ENCODE measurements around the gene CHMP6.
"Not testable (repeated sequence)": the region's sequence is repeated elsewhere in the genome, so short reads cannot be mapped to it uniquely, and the experiment has no call there.

Gene CHMP6

DNA sequence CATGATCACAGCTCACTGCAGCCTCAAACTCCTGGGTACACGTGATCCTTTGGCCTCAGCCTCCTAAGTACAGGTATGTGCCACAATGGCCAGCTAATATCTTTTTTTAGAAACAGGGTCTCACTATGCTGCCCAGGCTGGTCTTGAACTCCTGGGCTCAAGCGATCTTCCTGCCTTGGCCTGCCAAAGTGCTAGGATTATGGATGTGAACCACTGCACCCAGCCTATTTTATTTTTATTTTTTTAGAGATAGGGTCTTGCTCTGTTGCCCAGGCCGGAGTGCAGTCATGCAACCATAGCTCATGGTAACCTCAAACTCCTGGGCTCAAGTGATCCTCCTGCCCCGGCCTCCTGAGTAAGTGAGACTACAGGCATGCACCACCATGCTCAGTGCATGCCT lies 25.7 kb downstream of the CHMP6 start:
- not testable (repeated sequence) for DNase-seq

DNA sequence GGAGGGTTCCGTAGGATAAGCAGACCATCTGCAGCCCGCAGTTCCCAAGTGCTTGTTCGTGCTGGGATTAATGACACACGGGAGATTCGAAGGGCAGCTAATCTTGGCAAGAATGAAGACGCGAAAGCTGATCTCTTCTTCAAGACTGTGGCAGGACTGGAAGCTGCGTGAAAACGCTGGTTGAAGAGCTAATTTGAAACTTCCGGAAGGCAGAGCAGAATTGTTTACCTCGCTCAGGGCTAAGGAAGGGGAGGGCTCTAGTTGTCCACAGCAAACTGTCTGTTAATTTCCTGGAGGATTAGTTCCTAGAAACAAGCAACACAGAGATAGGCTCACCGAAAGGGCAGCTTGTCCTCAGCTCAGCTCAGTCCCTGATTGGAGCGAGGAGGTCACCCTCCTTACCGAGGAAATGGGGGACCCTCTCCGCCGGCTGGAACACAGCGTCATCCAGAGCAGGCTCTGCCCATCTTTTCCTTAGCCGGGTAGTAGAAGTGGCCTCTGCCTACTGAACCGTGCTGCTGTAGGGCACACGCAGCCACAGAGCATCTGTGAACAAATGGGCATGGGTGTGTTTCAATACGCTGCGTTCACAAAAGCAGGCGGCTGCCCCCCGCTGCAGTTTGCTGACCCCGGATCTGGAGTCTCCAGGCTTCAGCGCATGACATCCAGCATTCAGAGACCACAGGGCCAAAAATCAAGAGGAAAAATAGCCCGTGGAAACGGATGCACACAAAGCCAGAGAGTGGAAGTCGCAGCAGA lies 26.6 kb downstream of the CHMP6 start:
- DNase-seq: no peak

DNA sequence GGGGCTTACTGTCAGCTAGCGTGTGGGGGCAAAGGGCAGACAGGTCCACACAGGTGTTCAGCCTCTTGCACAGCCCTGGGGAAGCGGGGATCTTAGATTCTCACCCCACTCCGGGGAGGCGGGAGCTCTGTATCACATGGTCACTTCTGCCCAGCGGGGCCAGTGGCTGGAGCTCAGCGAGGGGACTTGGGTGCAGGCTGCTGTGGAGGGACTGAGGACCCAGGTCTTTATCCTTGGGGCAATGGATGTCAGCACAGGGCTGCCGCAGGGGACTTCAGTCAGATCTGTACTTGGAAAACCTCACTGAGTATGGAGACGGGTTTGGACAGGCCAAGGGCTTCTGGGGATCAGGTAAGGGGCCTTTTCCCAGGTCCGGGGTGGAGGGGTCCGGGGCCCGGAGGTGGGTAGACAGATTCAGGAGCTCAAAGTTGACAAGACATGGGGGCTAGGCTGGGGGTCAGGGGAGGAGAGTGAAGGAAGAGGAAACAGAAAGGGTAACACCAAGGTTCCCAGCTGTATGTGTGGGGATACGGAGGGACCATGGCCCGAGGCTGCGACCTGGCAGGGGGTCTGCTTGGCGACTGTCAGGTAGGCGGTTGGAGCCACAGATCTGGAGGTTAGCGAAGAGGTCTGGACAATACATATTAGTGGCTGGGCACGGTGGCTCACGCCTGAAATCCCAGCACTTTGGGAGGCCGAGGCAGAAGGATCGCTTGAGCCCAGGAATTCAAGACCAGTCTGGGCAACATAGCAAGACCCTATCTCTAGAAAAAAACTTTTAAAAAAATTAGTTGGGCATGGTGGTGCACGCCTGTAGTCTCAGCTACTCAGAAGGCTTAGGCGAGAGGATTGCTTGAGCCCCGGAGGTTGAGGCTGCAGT lies 28.2 kb downstream of the CHMP6 start:
- no peak for DNase-seq

DNA sequence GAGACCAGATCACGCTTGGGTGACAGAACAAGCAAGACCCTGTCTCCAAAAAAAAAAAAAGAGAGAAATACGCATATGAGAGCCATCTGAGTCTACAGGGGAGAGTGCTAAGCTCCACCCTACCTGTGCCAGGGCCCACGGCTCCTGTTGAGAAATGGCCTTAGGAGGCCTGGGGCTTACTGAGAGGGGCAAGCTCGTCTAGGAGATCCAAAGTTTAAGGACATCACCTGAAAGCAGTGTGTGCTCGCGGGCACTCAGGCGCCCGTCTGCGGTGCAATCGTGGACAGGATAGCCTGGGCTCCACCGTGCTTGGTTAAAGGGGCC lies 28.8 kb downstream of the CHMP6 start:
- no peak for DNase-seq

DNA sequence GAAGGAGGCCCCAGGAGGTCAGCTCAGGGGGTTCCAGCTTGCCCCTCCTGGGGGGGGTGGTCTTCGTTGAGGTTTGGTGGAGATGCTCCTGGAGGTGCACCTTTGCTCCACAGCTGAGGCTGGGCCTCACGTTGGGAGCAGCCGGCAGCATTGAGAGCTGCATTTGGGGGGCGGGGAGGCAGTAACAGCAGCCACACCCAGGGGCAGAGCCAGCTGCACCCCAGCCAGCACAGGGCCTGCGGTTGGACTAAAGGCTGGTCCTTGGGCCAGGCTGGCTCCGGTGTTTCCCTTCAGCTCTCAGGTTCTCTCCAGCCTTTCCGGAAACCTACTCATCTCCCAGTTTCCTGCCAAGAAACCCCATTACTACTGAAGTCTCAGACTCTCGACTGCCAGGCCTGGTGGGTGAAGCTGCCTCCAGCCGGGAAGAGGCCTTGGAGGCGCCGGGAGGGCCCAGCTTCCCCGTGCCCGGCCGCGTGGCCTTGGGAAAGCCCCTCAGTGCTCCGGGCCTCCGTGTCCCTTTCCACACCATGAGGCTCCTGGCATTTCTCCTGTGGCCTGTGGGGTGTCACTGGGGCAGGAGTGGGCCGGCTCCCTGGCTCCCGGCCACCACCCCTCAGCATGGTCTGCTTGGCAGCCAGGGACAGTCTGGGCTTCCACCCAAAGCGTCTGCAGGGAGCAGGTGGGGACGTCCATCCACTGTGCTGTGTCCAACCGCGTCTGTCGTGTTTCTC lies 29.3 kb downstream of the CHMP6 start:
- no peak for DNase-seq

DNA sequence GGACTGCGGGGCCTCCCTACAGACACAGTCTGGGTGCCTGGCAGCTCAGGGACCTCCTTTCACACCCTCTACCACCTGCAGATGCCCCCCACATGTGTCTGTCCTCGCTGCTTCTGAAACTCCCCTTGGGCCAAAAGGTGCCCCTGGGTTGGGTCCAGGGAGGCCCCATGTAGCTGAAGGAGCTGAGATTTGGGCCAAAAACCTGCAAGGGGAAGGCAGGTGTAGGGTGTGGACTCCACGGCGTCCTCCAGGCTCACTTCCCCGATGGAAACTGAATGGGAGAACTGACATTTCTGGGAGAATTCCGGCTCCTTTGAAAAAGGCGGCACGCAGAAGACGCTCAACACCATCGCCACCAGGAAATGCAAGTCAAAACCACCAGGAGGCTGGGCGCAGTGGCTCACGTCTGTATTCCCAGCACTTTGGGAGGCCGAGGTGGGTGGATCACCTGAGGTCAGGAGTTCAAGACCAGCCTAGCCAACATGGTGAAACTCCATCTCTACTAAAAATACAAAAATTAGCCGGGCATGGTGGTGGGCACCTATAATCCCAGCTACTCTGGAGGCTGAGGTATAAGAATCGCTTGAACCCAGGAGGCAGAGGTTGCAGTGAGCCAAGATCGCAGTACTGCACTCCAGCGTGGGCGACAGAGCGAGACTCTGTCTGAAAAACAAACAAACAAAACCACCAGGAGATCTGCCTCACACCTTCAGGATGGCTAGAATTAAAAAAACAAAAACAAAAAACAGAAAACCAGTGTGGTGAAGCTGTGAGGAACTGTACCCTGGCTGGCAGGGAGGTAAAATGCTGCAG lies 30.1 kb downstream of the CHMP6 start:
- DNase-seq: no peak

DNA sequence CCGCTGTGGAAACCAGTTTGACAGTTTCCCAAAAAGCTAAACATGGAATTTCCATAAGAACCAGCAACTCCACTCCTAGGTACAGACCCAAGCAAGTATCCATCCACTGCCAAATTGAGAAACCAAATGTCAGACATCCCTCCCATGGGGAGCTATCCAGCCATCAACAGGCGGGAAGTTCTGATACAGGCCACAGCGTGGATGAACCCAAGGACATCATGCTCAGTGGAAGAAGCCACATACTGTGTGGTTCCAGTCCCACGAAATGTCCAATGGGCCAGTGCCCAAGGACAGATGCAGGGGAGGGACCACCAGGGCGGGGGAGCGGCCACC lies 30.7 kb downstream of the CHMP6 start:
- DNase-seq: no peak

DNA sequence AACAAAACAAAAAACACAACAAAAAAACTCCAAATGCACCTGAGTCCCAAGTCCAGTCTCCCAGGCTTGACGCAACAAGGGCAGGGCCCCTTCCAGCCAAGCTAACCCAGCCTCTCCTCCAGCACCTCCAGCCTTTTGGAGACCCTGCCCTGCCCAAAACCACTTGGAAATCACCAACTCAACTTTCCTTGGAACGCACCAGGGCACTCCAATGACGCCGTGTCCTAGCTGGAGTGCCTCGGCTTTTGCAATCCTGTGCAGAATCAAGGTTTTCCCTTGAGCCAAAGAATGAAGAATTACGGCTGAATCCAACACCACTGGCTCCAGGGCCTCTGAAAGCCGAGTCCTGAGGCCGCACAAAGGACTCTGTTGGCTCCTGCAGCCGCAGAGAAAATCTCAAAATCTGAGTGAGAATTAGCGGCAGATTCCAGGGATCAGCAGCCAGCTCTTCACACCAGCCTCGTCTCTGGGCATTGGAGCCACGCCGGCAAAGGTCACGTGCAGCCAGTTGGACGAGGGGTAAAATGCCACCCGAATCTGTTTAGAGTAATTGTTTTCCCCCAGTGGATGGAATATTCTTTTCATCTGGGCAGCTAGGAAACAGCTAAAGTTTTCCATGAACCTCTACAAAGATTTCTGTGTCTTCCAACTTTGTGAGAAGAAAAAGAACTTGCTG lies 33.6 kb downstream of the CHMP6 start:
- no peak for DNase-seq

DNA sequence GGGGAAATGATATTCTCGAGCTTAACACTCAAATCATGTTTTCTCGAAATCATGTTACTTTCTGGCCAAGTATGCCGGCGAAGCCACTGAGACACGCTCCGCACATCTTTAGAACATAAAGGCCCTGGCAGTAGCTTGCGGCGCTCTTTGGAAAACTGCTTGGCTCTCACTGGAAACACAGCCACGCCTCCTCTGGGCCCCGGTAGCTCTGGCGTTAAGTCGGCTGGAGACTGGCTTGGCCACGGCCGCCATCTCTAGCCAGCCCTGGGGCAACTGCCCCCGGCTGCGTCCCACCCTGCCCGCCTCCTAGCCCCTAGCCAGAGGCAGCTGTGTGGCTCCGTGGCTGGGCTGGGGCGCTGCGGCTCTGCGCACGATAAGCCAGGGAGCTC lies 34.1 kb downstream of the CHMP6 start:
- DNase-seq: no peak

DNA sequence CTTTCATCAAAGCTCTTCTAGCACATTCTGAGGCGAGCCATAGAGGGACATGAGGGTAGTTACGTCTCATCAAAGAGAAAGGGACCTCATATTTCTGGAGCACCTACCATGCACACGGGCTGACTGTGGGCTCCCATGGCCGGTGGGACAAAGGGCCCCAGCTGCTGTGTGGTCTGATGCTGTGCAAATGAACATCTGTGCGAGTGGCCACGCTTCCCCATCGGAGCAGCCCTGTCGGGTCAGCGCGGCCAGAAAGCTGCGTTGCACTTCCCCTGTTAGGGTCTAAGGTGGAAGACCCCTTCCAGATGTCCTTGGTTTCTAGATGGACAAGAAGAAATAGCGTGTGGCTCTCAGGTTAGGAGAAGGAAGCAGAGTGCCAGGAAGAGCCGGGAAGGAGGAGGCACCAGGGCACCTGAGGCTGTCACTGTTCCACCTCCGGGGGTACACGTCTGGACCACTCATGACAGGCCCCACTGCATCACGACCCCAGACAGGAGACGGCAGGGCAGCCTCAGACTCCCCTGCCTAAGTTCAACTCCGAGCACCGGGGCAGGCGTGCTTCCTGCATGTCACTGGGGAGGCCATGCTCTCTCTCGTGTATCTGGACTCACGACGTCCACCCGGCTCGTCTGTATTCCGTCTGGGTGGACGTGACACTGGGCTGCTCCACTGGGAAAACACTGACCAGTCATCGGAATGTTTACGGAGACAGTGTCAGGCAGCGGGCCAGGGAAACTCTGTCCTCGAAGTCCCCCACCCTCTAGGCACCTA lies 34.8 kb downstream of the CHMP6 start:
- DNase-seq: no peak

DNA sequence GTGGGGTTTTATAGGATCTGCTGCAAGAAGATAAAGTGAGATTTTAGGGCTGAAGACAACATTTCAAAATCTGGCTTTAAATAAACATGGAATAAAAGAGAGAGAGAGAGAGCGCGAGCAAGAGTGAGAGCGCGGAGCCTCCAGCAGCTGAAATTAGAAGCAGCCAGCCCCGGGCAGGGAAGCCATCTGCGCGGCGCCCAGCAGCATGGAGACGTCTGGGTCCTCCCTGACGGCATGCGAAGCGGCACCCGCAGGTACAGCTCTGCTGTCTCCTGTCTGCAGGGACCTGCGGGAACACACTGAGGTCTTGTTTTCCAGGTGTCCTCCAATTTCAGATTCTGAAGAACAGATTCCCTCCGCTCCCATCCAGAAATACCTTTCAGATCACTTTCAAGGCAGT lies 35.4 kb downstream of the CHMP6 start:
- DNase-seq: no peak

DNA sequence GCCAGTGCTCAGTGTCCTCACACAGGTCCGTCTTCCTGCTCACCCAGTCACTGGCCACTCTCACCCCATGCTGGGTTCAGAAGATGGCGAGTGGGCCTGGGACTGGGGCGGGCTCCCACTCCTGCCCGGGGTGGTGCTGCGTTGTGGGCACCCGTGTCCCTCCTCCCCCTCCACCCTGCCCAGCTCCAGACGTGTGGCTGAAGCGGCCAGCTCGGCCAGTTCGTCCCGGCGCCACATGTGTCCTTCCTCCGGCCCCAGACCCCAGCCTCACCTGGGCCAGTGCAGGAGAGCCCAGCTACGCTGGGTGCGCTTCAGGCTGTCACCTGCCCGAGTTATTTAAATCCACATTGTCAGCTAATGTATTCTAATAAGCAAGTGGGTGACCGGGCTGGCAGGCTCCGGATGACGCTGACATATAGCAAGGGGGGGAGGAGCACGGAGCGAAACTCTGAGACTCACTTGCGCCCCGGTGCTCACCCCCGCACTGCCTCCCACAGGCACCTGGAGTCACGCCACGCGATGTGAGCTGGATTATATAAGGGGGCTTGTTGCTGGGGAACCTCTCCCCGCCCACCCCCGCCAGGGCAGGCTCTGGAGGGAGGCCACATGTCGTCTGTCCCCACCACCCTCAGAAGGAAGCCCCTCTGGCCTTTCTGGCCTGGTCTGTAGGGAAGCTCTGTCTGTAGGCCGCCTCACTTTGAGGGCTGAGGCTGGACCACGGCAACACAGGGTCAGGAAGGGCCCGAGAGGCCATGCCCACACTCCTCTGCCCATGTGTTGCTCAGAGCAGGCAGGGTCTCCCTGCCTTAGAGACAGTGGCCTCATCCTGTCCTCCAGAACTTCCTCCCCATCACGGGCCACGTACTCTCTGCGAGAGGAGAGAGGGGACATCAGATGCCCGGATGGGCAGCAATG lies 36.2 kb downstream of the CHMP6 start:
- DNase-seq: no peak

DNA sequence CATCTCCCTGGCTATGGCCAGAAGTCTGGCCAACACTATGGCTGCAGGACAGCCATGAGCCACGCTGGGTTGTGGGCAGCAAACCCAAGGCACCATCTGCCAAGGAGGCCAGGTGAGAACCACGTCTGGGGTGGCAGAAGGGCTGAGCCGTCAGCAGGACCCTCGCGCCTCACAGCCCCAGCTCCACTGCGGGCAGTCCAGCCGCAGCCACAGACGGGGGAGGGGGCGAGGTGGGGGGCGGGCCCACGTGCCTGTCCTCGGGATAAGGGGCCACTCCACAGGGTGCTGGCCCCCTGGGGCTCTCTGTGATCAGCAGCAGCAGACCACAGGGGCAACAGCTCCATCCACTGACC lies 36.8 kb downstream of the CHMP6 start:
- no peak for DNase-seq

DNA sequence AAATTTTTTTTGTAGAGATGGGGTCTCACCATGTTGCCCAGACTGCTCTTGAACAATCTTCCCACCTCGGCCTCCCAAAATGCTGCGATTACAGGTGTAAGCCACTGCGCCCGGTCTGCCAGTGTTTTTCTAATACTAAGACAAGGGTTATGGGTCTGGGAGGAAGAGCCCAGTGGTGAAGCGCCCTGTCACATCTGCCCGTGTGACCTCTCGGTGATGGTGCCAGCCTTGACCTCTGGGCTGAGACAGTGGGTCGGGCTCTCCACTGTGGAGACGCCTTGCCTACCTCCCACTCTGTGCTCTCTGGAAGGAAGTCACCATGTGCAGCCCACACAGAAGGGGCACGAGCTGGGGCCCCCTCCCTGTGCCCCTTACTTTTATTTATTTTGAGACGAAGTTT lies 38.2 kb downstream of the CHMP6 start:
- DNase-seq: no peak

DNA sequence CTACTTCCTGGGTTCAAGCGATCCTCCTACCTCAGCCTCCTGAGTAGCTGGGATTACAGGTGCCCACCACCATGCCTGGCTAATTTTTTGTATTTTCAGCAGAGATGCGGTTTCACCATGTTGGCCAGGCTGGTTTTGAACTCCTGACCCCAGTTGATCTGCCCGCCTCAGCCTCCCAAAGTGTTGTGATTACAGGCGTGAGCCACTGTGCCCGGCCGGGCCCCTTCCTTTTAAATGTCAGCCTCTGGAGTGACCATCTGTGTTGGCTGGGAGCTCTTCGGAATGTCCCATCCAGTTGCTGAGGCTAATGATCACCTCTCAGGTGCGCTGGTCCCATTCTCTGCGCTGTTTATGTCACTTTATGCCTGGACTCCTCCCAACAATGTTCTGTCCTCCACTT lies 38.7 kb downstream of the CHMP6 start:
- not testable (repeated sequence) for DNase-seq

DNA sequence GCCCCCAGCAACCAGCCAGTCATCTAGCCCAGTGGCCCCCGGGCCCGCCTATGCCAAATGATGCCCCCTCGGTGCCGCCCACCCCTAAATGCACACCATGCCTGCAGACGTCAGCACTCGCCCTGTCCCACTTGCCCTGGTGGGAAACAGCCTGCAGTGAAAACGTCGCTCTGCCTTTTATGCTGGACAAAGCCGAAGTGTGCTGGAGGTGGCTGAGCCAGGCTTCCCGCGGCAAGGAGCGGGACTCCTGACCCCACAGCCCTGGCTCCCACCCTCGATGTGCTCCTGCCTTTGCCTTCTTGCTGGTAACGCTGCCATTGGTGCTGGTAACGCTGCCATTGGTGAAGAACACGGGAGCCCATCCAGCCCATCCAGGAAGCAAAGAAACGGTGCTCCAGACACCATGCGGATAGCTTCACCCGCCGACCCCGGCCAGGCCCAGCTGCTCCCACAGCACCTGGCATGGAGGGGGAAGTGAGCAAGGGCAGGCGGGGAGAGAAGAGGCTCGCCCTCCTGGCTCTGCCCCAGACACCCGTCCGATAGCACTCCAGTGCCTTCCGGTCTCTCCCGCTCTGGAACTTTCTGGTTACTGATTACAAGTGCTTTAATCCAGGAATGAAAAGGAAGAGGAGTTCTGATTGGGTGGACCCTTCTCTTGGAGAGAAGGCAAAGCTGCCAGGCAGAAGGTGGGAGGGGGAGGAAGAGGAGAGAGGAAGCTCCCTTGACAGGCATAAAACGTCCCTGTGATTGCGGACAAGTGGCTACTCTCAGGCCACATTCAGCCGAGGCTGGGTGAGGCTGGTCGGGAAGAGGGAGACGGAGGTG lies 39.3 kb downstream of the CHMP6 start:
- no peak for DNase-seq

DNA sequence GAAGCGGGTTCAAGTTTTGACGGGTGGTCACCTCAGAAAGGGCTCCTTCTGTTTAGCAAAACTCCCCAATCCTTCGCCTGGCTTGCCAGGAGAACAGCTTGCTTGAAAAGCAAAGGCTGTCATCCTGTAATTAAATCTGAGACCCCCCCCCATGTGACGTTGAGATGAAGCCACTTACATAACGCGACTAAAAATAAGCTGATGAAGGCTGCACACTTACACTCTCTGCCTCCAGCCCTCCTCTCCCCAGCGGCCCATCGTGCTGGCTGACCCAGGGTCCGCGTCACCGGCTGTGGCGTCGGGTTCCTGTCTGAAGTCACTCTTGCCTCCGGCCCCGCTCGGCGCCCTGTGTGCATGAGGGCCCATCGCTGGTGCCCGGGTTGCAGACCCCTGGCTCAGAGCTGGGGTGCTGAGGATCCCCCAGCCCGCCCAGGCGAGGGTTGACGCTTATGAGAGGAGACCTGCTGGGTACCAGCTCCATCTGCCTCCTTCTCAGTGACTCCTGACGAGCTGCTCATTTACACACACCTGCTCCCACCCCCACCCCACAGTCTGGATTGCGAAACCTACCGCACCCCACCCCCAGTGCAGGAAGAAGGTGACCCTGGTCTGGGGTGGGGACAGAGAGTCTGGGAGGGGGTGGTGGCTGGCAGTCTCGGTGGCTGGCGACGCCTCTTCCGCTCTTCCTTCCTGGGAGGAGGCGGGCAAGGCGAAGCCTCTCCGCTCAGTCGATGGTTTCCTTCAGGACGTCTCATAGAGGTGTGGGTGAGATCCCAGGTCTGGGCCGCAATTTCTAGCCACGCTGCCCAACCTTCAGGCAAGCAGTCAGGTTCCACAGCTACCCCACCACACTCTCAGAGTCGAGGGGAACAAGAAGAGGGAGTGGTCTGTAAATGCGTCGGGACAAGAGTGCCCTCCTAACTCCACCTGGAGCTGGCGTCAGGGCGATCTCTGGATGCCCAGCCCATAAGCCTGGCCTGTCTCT lies 40.2 kb downstream of the CHMP6 start:
- DNase-seq: no peak

All from NCI-H187 treated with DMSO at 0.1 percent for 48 hours (cell line).